NOMO-1 treated with dmso at 0.1 percent for 144 hours (cell line): ENCODE results near the gene RPS6KA5.
A peak's percentile ranks its signal among the peaks of the same experiment; 100 is the strongest.
"Not testable (repeated sequence)": the region's sequence is repeated elsewhere in the genome, so short reads cannot be mapped to it uniquely, and the experiment has no call there.

Experiments used
- DNase-seq: peaks from one replicate; lab custom pipeline; 2025; ENCODE audit not compliant: unreplicated experiment; lab: John Stamatoyannopoulos, UW

RPS6KA5 gene

GRCh38 chr14:90839024-90839888, 221.2 kb downstream of the RPS6KA5 start:
- no peak for DNase-seq

GRCh38 chr14:90838531-90838930, 221.9 kb downstream of the RPS6KA5 start:
- DNase-seq, result not testable (repeated sequence)

GRCh38 chr14:90837355-90837754, 223.1 kb downstream of the RPS6KA5 start:
- DNase-seq, result no peak

- DNase-seq, result no peak
Observed at GRCh38 chr14:90836692-90837063, 223.8 kb downstream of the RPS6KA5 start.

- no peak for DNase-seq
Observed at GRCh38 chr14:90831821-90832220, 228.6 kb downstream of the RPS6KA5 start.

GRCh38 chr14:90830931-90831701, 229.3 kb downstream of the RPS6KA5 start:
- no peak for DNase-seq

GRCh38 chr14:90829677-90830076, 230.8 kb downstream of the RPS6KA5 start:
- no peak for DNase-seq

GRCh38 chr14:90828642-90829487, 231.6 kb downstream of the RPS6KA5 start:
- DNase-seq, result peak; percentile 14

GRCh38 chr14:90827919-90828610, 232.4 kb downstream of the RPS6KA5 start:
- peak; percentile 86 for DNase-seq

GRCh38 chr14:90823542-90823941, 236.9 kb downstream of the RPS6KA5 start:
- DNase-seq, result not testable (repeated sequence)

- DNase-seq, result no peak
Observed at GRCh38 chr14:90820958-90821357, 239.5 kb downstream of the RPS6KA5 start.

- no peak for DNase-seq
Observed at GRCh38 chr14:90819734-90820393, 240.6 kb downstream of the RPS6KA5 start.

- no peak for DNase-seq
Observed at GRCh38 chr14:90818715-90819114, 241.7 kb downstream of the RPS6KA5 start.

GRCh38 chr14:90816681-90817436, 243.6 kb downstream of the RPS6KA5 start:
- DNase-seq, result no peak

- peak; percentile 1 for DNase-seq
Observed at GRCh38 chr14:90815822-90816662, 244.4 kb downstream of the RPS6KA5 start, which contains the start of gene TTC7B. Gene TTC7B, minus strand, starts transcription at chr14:90816430. Its CDS starts 135 bp downstream, at chr14:90816295.

- no peak for DNase-seq
Observed at GRCh38 chr14:90815572-90815821, 244.9 kb downstream of the RPS6KA5 start.

GRCh38 chr14:90814806-90815571, 245.5 kb downstream of the RPS6KA5 start:
- DNase-seq, result no peak

GRCh38 chr14:90813442-90813841, 247.0 kb downstream of the RPS6KA5 start:
- DNase-seq, result no peak
